Superior temporal gyrus (tissue), 1 donor: ENCODE data around the gene KCNK3.
"Not testable (repeated sequence)": the region's sequence is repeated elsewhere in the genome, so short reads cannot be mapped to it uniquely, and the experiment has no call there.

ENCODE experiments used
- DNase-seq: peaks from one replicate; pipeline ENCODE4 v3.0.0-alpha.2; 2016; ENCODE audit errors: extremely low spot score

Gene KCNK3

GRCh38 chr2:26730549-26731344 is 38.2 kb downstream of the KCNK3 start:
- DNase-seq = no peak

GRCh38 chr2:26731714-26732113 is 39.2 kb downstream of the KCNK3 start:
- DNase-seq = no peak

GRCh38 chr2:26732446-26732845 is 39.9 kb downstream of the KCNK3 start:
- no peak for DNase-seq

GRCh38 chr2:26733413-26733812 is 40.9 kb downstream of the KCNK3 start:
- DNase-seq = no peak

- no peak for DNase-seq
These were observed 42.6 kb downstream of the KCNK3 start for GRCh38 chr2:26735097-26735496.

- no peak for DNase-seq
These were observed 43.5 kb downstream of the KCNK3 start for GRCh38 chr2:26735883-26736588.

GRCh38 chr2:26737221-26737620 is 44.7 kb downstream of the KCNK3 start:
- no peak for DNase-seq

GRCh38 chr2:26738481-26738880 is 46.0 kb downstream of the KCNK3 start:
- no peak for DNase-seq

- DNase-seq = no peak
These were observed 47.0 kb downstream of the KCNK3 start for GRCh38 chr2:26739514-26739913.

GRCh38 chr2:26740346-26740745 is 47.8 kb downstream of the KCNK3 start:
- no peak for DNase-seq

- DNase-seq = no peak
These were observed 48.4 kb downstream of the KCNK3 start for GRCh38 chr2:26740890-26741302.

- DNase-seq = no peak
These were observed 49.7 kb downstream of the KCNK3 start for GRCh38 chr2:26742048-26742770.

- no peak for DNase-seq
These were observed 51.3 kb downstream of the KCNK3 start for GRCh38 chr2:26743852-26744251.

GRCh38 chr2:26744953-26745352 is 52.4 kb downstream of the KCNK3 start:
- DNase-seq = no peak

- DNase-seq = peak; percentile 95
These were observed 53.2 kb downstream of the KCNK3 start for GRCh38 chr2:26745609-26746327.

- DNase-seq = no peak
These were observed 54.4 kb downstream of the KCNK3 start for GRCh38 chr2:26746934-26747333.

- not testable (repeated sequence) for DNase-seq
These were observed 57.4 kb downstream of the KCNK3 start for GRCh38 chr2:26749787-26750420.

- DNase-seq = not testable (repeated sequence)
These were observed 57.9 kb downstream of the KCNK3 start for GRCh38 chr2:26750467-26750866.

- no peak for DNase-seq
These were observed 60.1 kb downstream of the KCNK3 start for GRCh38 chr2:26752656-26753055.

GRCh38 chr2:26754539-26754938 is 62.0 kb downstream of the KCNK3 start:
- no peak for DNase-seq

- no peak for DNase-seq
These were observed 62.6 kb downstream of the KCNK3 start for GRCh38 chr2:26754972-26755670.
